DOHH2 (cell line): Measurements from ENCODE around the gene MAGI1.

ENCODE experiments used
- H3F3A ChIP-seq: fragments of 200-600 bp; sonication (generic), shearing (Covaris generic); 2 replicates; pipeline ENCODE4 v1.6.0; 2016; ENCODE audit warnings: antibody characterized with exemption, mild to moderate bottlenecking; ENCODE audit not compliant: control insufficient read depth, insufficient read depth
- H3K27ac ChIP-seq: fragments of 200-600 bp; sonication (generic); 2 replicates; pipeline ENCODE4 v1.5.1; 2014; ENCODE audit warnings: low read depth, mild to moderate bottlenecking, low read length, moderate library complexity
- H3K27me3 ChIP-seq: fragments of 200-600 bp; sonication (generic); 2 replicates; pipeline ENCODE4 v1.6.1; 2014; ENCODE audit warnings: mild to moderate bottlenecking, low read length, mixed read lengths; ENCODE audit not compliant: control insufficient read depth
- H3K36me3 ChIP-seq: fragments of 200-600 bp; sonication (generic); 2 replicates; pipeline ENCODE4 v1.6.1; 2014; ENCODE audit warnings: mild to moderate bottlenecking, low read length, moderate library complexity, mixed read lengths; ENCODE audit not compliant: control insufficient read depth
- H3K4me1 ChIP-seq: fragments of 200-600 bp; sonication (generic); 2 replicates; pipeline ENCODE4 v1.6.1; 2014; ENCODE audit warnings: mild to moderate bottlenecking, low read length, mixed read lengths; ENCODE audit not compliant: control insufficient read depth
- H3K4me2 ChIP-seq: fragments of 200-600 bp; sonication (generic); 2 replicates; pipeline ENCODE4 v1.6.0; 2014; ENCODE audit warnings: mild to moderate bottlenecking, low read length, moderate library complexity
- H3K4me3 ChIP-seq: fragments of 200-600 bp; sonication (generic); 2 replicates; pipeline ENCODE4 v1.5.1; 2014; ENCODE audit warnings: mild to moderate bottlenecking, low read length, mixed read lengths
- H3K79me2 ChIP-seq: fragments of 200-600 bp; sonication (generic); 2 replicates; pipeline ENCODE4 v1.6.1; 2014; ENCODE audit warnings: mild to moderate bottlenecking, low read length, mixed read lengths; ENCODE audit not compliant: control insufficient read depth
- H3K9me2 ChIP-seq: fragments of 200-600 bp; sonication (generic); replicated peaks from 2 replicates; pipeline ENCODE4 v1.6.1; 2014; ENCODE audit warnings: mild to moderate bottlenecking, low read length, mixed read lengths; ENCODE audit not compliant: control insufficient read depth
- H3K9me3 ChIP-seq: fragments of 200-600 bp; sonication (generic); 2 replicates; pipeline ENCODE4 v1.6.1; 2014; ENCODE audit warnings: antibody characterized with exemption, low read length, mixed read lengths; ENCODE audit not compliant: control insufficient read depth, insufficient read depth
- H4K20me1 ChIP-seq: fragments of 200-600 bp; sonication (generic); 2 replicates; pipeline ENCODE4 v1.6.0; 2014; ENCODE audit warnings: low read depth, mild to moderate bottlenecking, antibody characterized with exemption, low read length, moderate library complexity; ENCODE audit not compliant: control insufficient read depth, insufficient read depth
- CTCF ChIP-seq: fragments of 200-600 bp; sonication (generic); IDR thresholded peaks from one replicate; pipeline ENCODE4 v1.5.1; 2014; ENCODE audit warnings: antibody characterized with exemption, mild to moderate bottlenecking, low read depth, low read length; ENCODE audit not compliant: poor library complexity, severe bottlenecking
- EZH2phosphoT487 ChIP-seq: fragments of 200-600 bp; sonication (generic); IDR thresholded peaks from 2 replicates; pipeline ENCODE4 v1.6.1; 2017; ENCODE audit warnings: borderline replicate concordance, mild to moderate bottlenecking, antibody characterized with exemption, low read length, moderate library complexity, mixed read lengths

Gene MAGI1

GRCh38 chr3:65352951-65353350, 685.8 kb downstream of the MAGI1 start:
- H3K9me2 ChIP-seq = no peaks in the 10 kb centered on the region
- no peaks in the 10 kb centered on the region for H4K20me1 ChIP-seq
- H3K27ac ChIP-seq = no peak overlapping the region
- no peak overlapping the region for H3K4me3 ChIP-seq
- no peaks in the 10 kb centered on the region for H3K79me2 ChIP-seq
- H3F3A ChIP-seq = no peaks in the 10 kb centered on the region
- peaks cover 4% of the 10 kb centered on the region; the same call in 1 of the 2 replicates for H3K9me3 ChIP-seq
- no peaks in the 10 kb centered on the region for H3K4me1 ChIP-seq
- H3K36me3 ChIP-seq = no peaks in the 10 kb centered on the region
- H3K27me3 ChIP-seq = no peaks in the 10 kb centered on the region
- no peak for TF ChIP-seq EZH2phosphoT487
- TF ChIP-seq CTCF = no peak
- no peak overlapping the region for H3K4me2 ChIP-seq

GRCh38 chr3:65351753-65352152, 687.0 kb downstream of the MAGI1 start:
- Histone ChIP-seq H3K4me3 (no peak overlapping the region), H3K79me2 (no peaks in the 10 kb centered on the region), H4K20me1 (no peaks in the 10 kb centered on the region), H3K27me3 (no peaks in the 10 kb centered on the region), H3K27ac (no peak overlapping the region), H3K9me3 (0 out of 2 replicates have a peak, but pooled peaks cover under 1% of the 10 kb centered on the region), H3K36me3 (no peaks in the 10 kb centered on the region), H3K4me2 (no peak overlapping the region), H3F3A (no peaks in the 10 kb centered on the region), H3K4me1 (no peaks in the 10 kb centered on the region), H3K9me2 (no peaks in the 10 kb centered on the region)
- TF ChIP-seq CTCF = no peak
- no peak for TF ChIP-seq EZH2phosphoT487

- Histone ChIP-seq H3K36me3 (no peaks in the 10 kb centered on the region), H3K9me2 (no peaks in the 10 kb centered on the region), H3K27ac (no peak overlapping the region), H3K4me2 (no peak overlapping the region), H3K27me3 (no peaks in the 10 kb centered on the region), H3K9me3 (no peaks in the 10 kb centered on the region), H4K20me1 (no peaks in the 10 kb centered on the region), H3F3A (no peaks in the 10 kb centered on the region), H3K4me3 (no peak overlapping the region), H3K79me2 (no peaks in the 10 kb centered on the region), H3K4me1 (no peaks in the 10 kb centered on the region)
- no peak for TF ChIP-seq EZH2phosphoT487
- no peak for TF ChIP-seq CTCF
Observed at GRCh38 chr3:65350801-65351476, 687.8 kb downstream of the MAGI1 start.
